PC-3 (cell line): Measurements from ENCODE around the gene GOLGA8R.
"Not testable (repeated sequence)": the region's sequence is repeated elsewhere in the genome, so short reads cannot be mapped to it uniquely, and the experiment has no call there.

Source experiments
- EZH2 ChIP-seq: fragments of 300-600 bp; sonication (generic); IDR thresholded peaks from one replicate; pipeline ENCODE4 v1.6.1; 2017; ENCODE audit warnings: antibody characterized with exemption, mild to moderate bottlenecking, low read length; ENCODE audit not compliant: unreplicated experiment
- EZH2phosphoT487 ChIP-seq: fragments of 300-600 bp; sonication (generic); IDR thresholded peaks from 2 replicates; pipeline ENCODE4 v1.6.1; 2018; ENCODE audit warnings: mild to moderate bottlenecking, antibody characterized with exemption, low read length, borderline replicate concordance
- TF ChIP-seq, protein P1 (sequence below): fragments of 300-600 bp; sonication (generic); conservative IDR thresholded peaks from 2 replicates; pipeline ENCODE4 v1.5.1; 2017; ENCODE audit warnings: antibody characterized with exemption, low read depth, mild to moderate bottlenecking, low read length

DNA sequence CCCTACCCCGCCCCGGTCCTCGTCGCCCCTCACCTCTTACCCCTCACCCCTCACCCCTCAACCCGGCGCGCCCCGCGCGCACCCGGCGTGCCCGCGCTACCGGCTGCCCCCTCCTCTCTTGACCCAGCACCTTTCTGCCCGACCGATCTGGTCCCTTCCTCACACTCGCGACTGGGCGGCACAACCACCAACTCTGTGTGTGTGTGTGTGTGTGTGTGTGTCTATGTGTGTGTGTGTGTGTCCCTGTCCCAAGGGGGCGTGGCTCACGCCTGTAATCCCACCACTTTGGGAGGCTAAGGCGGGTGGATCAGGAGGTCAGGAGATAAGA is 20.4 kb downstream of the GOLGA8R start:
- not testable (repeated sequence) for TF ChIP-seq EZH2, EZH2phosphoT487
- TF ChIP-seq, protein P1, sequence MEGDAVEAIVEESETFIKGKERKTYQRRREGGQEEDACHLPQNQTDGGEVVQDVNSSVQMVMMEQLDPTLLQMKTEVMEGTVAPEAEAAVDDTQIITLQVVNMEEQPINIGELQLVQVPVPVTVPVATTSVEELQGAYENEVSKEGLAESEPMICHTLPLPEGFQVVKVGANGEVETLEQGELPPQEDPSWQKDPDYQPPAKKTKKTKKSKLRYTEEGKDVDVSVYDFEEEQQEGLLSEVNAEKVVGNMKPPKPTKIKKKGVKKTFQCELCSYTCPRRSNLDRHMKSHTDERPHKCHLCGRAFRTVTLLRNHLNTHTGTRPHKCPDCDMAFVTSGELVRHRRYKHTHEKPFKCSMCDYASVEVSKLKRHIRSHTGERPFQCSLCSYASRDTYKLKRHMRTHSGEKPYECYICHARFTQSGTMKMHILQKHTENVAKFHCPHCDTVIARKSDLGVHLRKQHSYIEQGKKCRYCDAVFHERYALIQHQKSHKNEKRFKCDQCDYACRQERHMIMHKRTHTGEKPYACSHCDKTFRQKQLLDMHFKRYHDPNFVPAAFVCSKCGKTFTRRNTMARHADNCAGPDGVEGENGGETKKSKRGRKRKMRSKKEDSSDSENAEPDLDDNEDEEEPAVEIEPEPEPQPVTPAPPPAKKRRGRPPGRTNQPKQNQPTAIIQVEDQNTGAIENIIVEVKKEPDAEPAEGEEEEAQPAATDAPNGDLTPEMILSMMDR: not testable (repeated sequence)
